Activated naive CD8-positive, alpha-beta T cell treated with anti-CD3 and anti-CD28 coated beads for 36 hours (primary cell): ENCODE measurements around the gene PDXDC1. TPM values are rescaled to one million over a fixed set of nuclear protein-coding genes. Genes with fewer than 3 reads are reported as not detected.
"Not testable (repeated sequence)": the region's sequence is repeated elsewhere in the genome, so short reads cannot be mapped to it uniquely, and the experiment has no call there.

ENCODE experiments used
- DNase-seq: peaks from one replicate; pipeline ENCODE4 v3.0.0; 2021
- H3K27ac Mint-ChIP-seq: one replicate; pipeline ENCODE4 v1.8.0; 2022; ENCODE audit warnings: mild to moderate bottlenecking, moderate library complexity, mixed read lengths
- H3K27me3 Mint-ChIP-seq: one replicate; pipeline ENCODE4 v1.8.0; 2022; ENCODE audit warnings: mild to moderate bottlenecking, mixed read lengths
- H3K36me3 Mint-ChIP-seq: one replicate; pipeline ENCODE4 v1.8.0; 2021; ENCODE audit warnings: mild to moderate bottlenecking, mixed read lengths
- H3K4me1 Mint-ChIP-seq: one replicate; pipeline ENCODE4 v1.8.0; 2021; ENCODE audit warnings: mixed read lengths
- H3K4me3 Mint-ChIP-seq: one replicate; pipeline ENCODE4 v1.8.0; 2022; ENCODE audit warnings: mild to moderate bottlenecking, moderate library complexity, mixed read lengths
- H3K9me3 Mint-ChIP-seq: one replicate; pipeline ENCODE4 v1.8.0; 2022; ENCODE audit warnings: mixed read lengths
- total RNA-seq, 2 experiments: library from RNA; stranded (reverse); gene quantifications; one replicate each; pipeline ENCODE4 v1.2.3, GENCODE V29; 2021

Gene PDXDC1
- total RNA-seq, 2 experiments from 2014 or later = 53.4 to 58.7 TPM

GRCh38 chr16:14989291-14990281 is 14.8 kb downstream of the PDXDC1 start:
- H3K36me3 Mint-ChIP-seq = peaks cover 32% of the 10 kb centered on the region
- not testable (repeated sequence) for H3K4me1 Mint-ChIP-seq, H3K27ac Mint-ChIP-seq, H3K4me3 Mint-ChIP-seq, H3K27me3 Mint-ChIP-seq, DNase-seq, H3K9me3 Mint-ChIP-seq

GRCh38 chr16:14993277-14994151 is 18.7 kb downstream of the PDXDC1 start:
- not testable (repeated sequence) for H3K27me3 Mint-ChIP-seq, H3K9me3 Mint-ChIP-seq, DNase-seq, H3K27ac Mint-ChIP-seq, H3K4me1 Mint-ChIP-seq, H3K4me3 Mint-ChIP-seq
- peaks cover 30% of the 10 kb centered on the region for H3K36me3 Mint-ChIP-seq

GRCh38 chr16:14996702-14997101 is 21.9 kb downstream of the PDXDC1 start:
- H3K27me3 Mint-ChIP-seq, H3K9me3 Mint-ChIP-seq, DNase-seq, H3K4me3 Mint-ChIP-seq, H3K27ac Mint-ChIP-seq, H3K4me1 Mint-ChIP-seq: not testable (repeated sequence)
- peaks cover 19% of the 10 kb centered on the region for H3K36me3 Mint-ChIP-seq

GRCh38 chr16:14998300-14998699 is 23.5 kb downstream of the PDXDC1 start:
- not testable (repeated sequence) for H3K27me3 Mint-ChIP-seq, H3K4me1 Mint-ChIP-seq, DNase-seq, H3K4me3 Mint-ChIP-seq, H3K27ac Mint-ChIP-seq, H3K9me3 Mint-ChIP-seq
- peaks cover 11% of the 10 kb centered on the region for H3K36me3 Mint-ChIP-seq

- H3K9me3 Mint-ChIP-seq, H3K4me3 Mint-ChIP-seq, H3K27ac Mint-ChIP-seq, DNase-seq, H3K4me1 Mint-ChIP-seq, H3K36me3 Mint-ChIP-seq, H3K27me3 Mint-ChIP-seq: not testable (repeated sequence)
Observed at GRCh38 chr16:14999845-15000244, 25.0 kb downstream of the PDXDC1 start.

- not testable (repeated sequence) for H3K27me3 Mint-ChIP-seq, H3K4me3 Mint-ChIP-seq, H3K4me1 Mint-ChIP-seq, H3K27ac Mint-ChIP-seq, H3K9me3 Mint-ChIP-seq, DNase-seq
- peaks cover 10% of the 10 kb centered on the region for H3K36me3 Mint-ChIP-seq
Observed at GRCh38 chr16:15002448-15002847, 27.6 kb downstream of the PDXDC1 start.

GRCh38 chr16:15005357-15006132 is 30.7 kb downstream of the PDXDC1 start:
- not testable (repeated sequence) for H3K27me3 Mint-ChIP-seq, H3K9me3 Mint-ChIP-seq, DNase-seq, H3K27ac Mint-ChIP-seq, H3K4me1 Mint-ChIP-seq, H3K4me3 Mint-ChIP-seq
- peaks cover 12% of the 10 kb centered on the region for H3K36me3 Mint-ChIP-seq

- H3K4me3 Mint-ChIP-seq, DNase-seq, H3K4me1 Mint-ChIP-seq, H3K27ac Mint-ChIP-seq, H3K9me3 Mint-ChIP-seq, H3K27me3 Mint-ChIP-seq: not testable (repeated sequence)
- H3K36me3 Mint-ChIP-seq = peaks cover 22% of the 10 kb centered on the region
Observed at GRCh38 chr16:15008647-15009046, 33.8 kb downstream of the PDXDC1 start.

GRCh38 chr16:15012941-15013340 is 38.1 kb downstream of the PDXDC1 start:
- not testable (repeated sequence) for H3K9me3 Mint-ChIP-seq, H3K27me3 Mint-ChIP-seq, H3K4me3 Mint-ChIP-seq, DNase-seq, H3K27ac Mint-ChIP-seq
- Mint-ChIP-seq H3K4me1 (peaks cover 15% of the 10 kb centered on the region), H3K36me3 (peaks cover 21% of the 10 kb centered on the region)

- peaks cover 15% of the 10 kb centered on the region for H3K4me1 Mint-ChIP-seq
- DNase-seq, H3K9me3 Mint-ChIP-seq, H3K27me3 Mint-ChIP-seq, H3K4me3 Mint-ChIP-seq: not testable (repeated sequence)
- H3K36me3 Mint-ChIP-seq = peaks cover 22% of the 10 kb centered on the region
- H3K27ac Mint-ChIP-seq = peak overlapping the region; percentile 40
Observed at GRCh38 chr16:15015671-15016070, 40.8 kb downstream of the PDXDC1 start.

- Mint-ChIP-seq H3K36me3 (peaks cover 21% of the 10 kb centered on the region), H3K27ac (peak overlapping the region; percentile 40), H3K4me1 (peaks cover 15% of the 10 kb centered on the region)
- H3K4me3 Mint-ChIP-seq, H3K9me3 Mint-ChIP-seq, DNase-seq, H3K27me3 Mint-ChIP-seq: not testable (repeated sequence)
Observed at GRCh38 chr16:15016354-15016753, 41.5 kb downstream of the PDXDC1 start.

GRCh38 chr16:15016951-15017580 is 42.2 kb downstream of the PDXDC1 start:
- not testable (repeated sequence) for H3K27me3 Mint-ChIP-seq, H3K27ac Mint-ChIP-seq
- peaks cover 14% of the 10 kb centered on the region for H3K4me1 Mint-ChIP-seq

GRCh38 chr16:15021429-15021828 is 46.6 kb downstream of the PDXDC1 start:
- H3K4me3 Mint-ChIP-seq, DNase-seq, H3K27ac Mint-ChIP-seq, H3K9me3 Mint-ChIP-seq, H3K27me3 Mint-ChIP-seq, H3K4me1 Mint-ChIP-seq: not testable (repeated sequence)
- H3K36me3 Mint-ChIP-seq = peaks cover 26% of the 10 kb centered on the region

More at GRCh38 chr16:15016951-15017580, 42.2 kb downstream of the PDXDC1 start:
- H3K36me3 Mint-ChIP-seq = peaks cover 18% of the 10 kb centered on the region
- not testable (repeated sequence) for H3K4me3 Mint-ChIP-seq, DNase-seq, H3K9me3 Mint-ChIP-seq

- DNase-seq = peak; percentile 43
- not testable (repeated sequence) for H3K27ac Mint-ChIP-seq, H3K4me1 Mint-ChIP-seq, H3K9me3 Mint-ChIP-seq, H3K4me3 Mint-ChIP-seq, H3K27me3 Mint-ChIP-seq
- H3K36me3 Mint-ChIP-seq = peaks cover 22% of the 10 kb centered on the region
Observed at GRCh38 chr16:15022194-15022593, 47.4 kb downstream of the PDXDC1 start.
